NOMO-1 (cell line): ENCODE results near the gene MCU.
"Not testable (repeated sequence)": the region's sequence is repeated elsewhere in the genome, so short reads cannot be mapped to it uniquely, and the experiment has no call there.

ENCODE experiments used
- DNase-seq, 2 experiments: peaks; one replicate each; lab custom pipeline; 2025; ENCODE audit not compliant: unreplicated experiment in 2 of 2; lab: John Stamatoyannopoulos, UW

The MCU gene

GRCh38 chr10:72888151-72888638 is 196.3 kb downstream of the MCU start:
- no peak for DNase-seq

GRCh38 chr10:72889391-72889831 is 197.5 kb downstream of the MCU start:
- DNase-seq = no peak

- DNase-seq = no peak
These were observed 198.1 kb downstream of the MCU start for GRCh38 chr10:72890086-72890485.

DNA sequence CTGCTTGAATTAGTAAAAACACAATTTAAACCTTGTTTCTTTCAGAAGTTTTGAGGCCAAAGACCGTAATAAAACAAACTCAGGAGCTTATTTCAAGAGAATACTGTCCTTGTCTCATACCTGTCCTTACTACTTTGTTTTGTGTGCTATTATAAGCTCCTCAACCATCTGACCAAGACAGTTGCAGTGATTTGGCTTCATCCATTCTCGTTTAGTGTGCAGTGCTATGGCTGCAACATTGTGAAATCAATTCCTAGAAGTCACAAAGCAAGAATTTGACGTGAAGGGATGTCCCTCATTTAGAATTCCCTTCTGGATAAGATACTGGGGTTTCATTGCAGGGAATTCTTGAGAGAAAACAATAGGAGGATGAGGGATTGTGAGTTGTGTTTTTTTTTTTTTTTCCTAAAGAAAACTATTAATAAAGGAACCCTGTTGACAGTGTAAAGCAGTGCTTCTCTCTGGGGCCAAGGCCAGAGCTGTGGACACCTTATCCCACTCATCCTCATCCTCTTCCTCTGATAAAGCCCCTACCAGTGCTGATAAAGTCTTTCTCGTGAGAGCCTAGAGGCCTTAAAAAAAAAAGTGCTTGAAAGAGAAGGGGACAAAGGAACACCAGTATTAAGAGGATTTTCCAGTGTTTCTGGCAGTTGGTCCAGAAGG is 201.3 kb downstream of the MCU start, which contains the start of gene OIT3:
Gene OIT3 (plus strand): TSS at position 604 of the 663 bp plus-strand sequence. CDS start 60 bp downstream, outside the sequence.
- no peak for DNase-seq

DNA sequence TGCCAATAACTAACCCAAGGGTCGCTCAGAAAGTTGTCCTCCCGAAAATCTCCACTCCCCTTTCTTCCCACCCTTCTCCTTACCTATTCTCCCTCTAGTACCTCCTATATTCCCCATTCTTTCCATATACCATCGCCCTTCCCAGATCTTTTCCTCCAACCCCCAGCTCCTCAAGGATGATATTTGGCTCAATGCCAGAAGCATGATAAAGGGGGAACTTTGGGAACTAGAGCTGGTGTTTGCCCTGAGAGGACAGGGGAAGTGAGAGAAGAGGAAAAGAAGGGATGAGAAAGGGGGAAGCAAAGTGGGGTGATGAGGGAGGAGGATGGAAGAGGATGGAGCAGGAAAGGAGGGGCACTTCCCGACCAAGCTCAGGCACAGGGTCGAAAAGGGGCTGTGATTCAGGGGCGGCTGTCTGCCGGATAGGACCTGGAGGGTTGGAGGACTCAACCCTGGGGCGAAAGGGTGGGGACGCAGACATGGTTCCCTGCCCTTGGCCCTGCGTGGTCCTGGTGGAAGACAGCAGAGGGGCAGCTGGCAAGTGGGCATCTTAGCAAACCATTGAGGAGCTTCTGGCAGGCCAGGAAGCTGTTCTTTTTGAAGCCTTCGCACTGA is 203.4 kb downstream of the MCU start:
- no peak for DNase-seq

- no peak for DNase-seq
These were observed 206.7 kb downstream of the MCU start for GRCh38 chr10:72898616-72899015.

GRCh38 chr10:72899545-72899944 is 207.6 kb downstream of the MCU start:
- no peak for DNase-seq

GRCh38 chr10:72903941-72904446 is 212.1 kb downstream of the MCU start:
- DNase-seq = not testable (repeated sequence)

GRCh38 chr10:72904806-72905205 is 212.9 kb downstream of the MCU start:
- peak; percentile 8 to 53 for DNase-seq

GRCh38 chr10:72906446-72906845 is 214.5 kb downstream of the MCU start:
- DNase-seq = peak in 1 of 2 experiments; percentile 15

- DNase-seq = no peak
These were observed 218.8 kb downstream of the MCU start for GRCh38 chr10:72910705-72911104.

DNA sequence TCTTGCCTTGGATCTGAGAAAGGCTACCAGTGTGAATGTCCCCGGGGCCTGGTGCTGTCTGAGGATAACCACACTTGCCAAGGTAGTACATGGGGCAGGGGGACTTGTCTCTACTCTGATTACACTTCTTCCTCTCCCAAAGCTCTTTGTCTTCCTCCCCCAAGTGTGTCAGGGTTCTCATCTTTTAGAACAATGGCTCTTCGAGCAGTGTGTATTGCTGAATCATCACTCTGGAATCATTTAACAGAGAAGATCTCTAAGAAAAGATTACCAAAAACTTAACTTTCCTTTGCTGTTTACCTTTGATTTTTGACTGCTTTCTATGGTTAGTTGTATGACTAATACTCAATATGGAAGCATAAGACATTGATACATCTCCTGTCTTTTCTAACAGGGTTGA is 219.8 kb downstream of the MCU start:
- no peak for DNase-seq

GRCh38 chr10:72912736-72913135 is 220.8 kb downstream of the MCU start:
- no peak for DNase-seq

DNA sequence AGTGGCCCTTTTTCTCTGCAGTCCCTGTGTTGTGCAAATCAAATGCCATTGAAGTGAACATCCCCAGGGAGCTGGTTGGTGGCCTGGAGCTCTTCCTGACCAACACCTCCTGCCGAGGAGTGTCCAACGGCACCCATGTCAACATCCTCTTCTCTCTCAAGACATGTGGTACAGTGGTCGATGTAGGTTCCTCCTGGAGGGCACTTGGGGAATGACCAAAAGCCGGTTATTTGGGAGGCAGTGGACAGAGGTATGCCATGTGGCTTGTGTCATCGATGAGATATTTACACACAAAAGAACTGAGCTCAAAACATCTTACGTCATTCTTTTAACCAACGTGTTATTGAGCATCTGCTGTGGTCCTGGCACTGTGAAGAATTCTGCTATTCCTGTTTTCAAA is 221.3 kb downstream of the MCU start:
- DNase-seq = no peak

DNA sequence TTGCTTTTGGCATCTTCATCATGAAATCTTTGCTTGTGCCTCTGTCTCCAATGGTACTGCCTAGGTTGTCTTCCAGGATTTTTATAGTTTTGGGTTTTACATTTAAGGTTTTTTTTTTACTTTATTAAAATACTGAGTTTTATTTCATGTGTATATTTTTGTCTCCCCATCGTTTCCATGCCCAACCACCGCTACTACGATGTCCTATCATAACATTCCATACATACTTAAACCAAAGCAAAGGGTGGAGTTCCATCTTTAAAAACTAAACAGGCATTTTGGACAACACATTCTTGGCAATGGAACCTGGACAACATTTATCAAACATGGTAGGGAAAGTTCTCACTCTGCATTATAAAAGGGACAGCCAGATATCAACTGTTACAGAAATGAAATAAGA is 225.3 kb downstream of the MCU start:
- DNase-seq = not testable (repeated sequence)

DNA sequence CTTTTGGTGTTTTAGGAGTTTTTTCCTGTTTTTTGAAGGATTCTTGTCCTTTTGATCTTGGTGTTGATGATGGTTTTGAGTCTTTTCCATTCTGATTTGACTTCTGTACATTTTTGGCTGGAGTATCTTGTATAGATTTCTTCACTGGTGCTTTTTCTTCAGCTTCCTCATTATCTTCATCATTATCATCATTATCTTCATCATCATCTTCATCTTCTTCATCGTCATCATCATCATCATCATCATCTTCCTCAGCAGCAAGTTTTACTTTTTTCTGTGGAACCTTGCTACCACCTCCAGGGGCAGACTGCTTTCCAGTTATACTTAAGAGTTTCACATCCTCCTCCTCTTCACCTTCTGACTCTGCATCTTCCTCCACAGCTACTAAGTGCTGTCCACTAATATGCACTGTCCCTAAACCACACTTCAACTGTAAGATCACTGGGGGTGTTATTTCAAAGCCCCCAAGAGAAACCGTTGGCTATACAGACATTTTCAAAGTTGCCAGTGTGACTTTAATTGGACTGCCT is 225.9 kb downstream of the MCU start:
- not testable (repeated sequence) for DNase-seq

DNA sequence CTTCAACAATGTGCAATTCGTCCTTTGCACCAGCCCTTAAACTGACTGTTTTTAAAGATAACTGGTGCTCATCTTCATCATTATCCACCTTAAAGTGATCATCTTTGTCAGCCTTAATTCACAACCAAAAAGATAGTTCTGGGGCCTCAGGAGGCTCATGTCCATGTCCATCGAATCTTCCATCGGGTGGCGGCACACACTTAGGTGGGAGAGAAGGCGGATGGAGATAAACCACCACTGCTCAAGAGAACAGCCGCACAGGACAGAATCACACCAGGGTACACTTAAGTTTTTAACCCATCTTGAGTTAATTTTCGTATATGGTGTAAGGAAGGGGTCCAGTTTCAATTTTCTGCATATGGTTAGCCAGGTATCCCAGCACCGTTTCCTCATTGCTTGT is 226.4 kb downstream of the MCU start:
- DNase-seq = no peak

DNA sequence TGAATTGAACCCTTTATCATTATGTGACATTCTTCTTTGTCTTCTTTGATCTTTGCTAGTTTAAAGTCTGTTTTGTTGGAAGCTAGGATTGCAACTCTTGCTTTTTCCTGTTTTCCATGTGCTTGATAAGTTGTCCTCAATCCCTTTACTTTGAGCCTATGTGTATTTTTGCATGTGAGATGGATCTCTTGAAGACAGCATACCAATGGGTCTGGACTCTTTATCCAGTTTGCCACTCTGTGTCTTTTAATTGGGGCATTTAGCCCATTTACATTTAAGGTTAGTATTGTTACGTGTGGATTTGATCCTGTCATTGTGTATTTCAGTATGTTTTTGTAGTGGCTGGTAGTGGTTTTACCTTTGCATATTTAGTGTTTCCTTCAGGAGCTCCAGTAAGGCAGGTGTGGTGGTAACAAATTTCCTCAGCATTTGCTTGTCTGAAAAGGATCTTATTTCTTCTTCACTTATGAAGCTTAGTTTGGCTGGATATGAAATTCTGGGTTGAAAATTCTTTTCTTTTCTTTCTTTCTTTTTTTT is 229.3 kb downstream of the MCU start:
- DNase-seq = not testable (repeated sequence)

DNA sequence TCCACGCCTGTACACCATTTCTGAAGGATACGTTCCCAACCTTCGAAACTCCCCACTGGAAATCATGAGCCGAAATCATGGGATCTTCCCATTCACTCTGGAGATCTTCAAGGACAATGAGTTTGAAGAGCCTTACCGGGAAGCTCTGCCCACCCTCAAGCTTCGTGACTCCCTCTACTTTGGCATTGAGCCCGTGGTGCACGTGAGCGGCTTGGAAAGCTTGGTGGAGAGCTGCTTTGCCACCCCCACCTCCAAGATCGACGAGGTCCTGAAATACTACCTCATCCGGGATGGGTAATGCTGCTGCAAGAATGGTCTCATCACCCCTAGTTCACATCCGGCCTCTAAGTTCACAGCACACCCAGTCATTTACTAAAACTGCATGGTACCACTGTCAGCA is 232.4 kb downstream of the MCU start:
- DNase-seq = no peak

- no peak for DNase-seq
These were observed 234.1 kb downstream of the MCU start for GRCh38 chr10:72925951-72926465.

GRCh38 chr10:72927485-72927884 is 235.5 kb downstream of the MCU start:
- DNase-seq = no peak
